ENCODE data around the gene ORMDL1. TPM values are rescaled to one million over a fixed set of nuclear protein-coding genes. Genes with fewer than 3 reads are reported as not detected.

The ORMDL1 gene
- total RNA-seq, 1 experiment from 2014 or later, result 38.4 TPM

GRCh38 chr2:189782221-189782671 lies 1.9 kb downstream of the ORMDL1 start (continued):
- TF ChIP-seq AR (CRISPR knock-in tag; IDR thresholded peaks at IDR 0.05), result no peak
- TF ChIP-seq ZNF425 (CRISPR knock-in tag; conservative IDR thresholded peaks at IDR 0.05), result no peak
- TF ChIP-seq ERG (CRISPR knock-in tag; IDR thresholded peaks at IDR 0.05), result no peak
- no peak for TF ChIP-seq GTF2I (CRISPR knock-in tag; conservative IDR thresholded peaks at IDR 0.05)
- no peak for TF ChIP-seq EMX1 (CRISPR knock-in tag; IDR thresholded peaks at IDR 0.05)
- TF ChIP-seq IRF2 (CRISPR knock-in tag; IDR thresholded peaks at IDR 0.05; ENCODE audit: borderline replicate concordance, low read depth), result no peak
- no peak for TF ChIP-seq PRRX2 (CRISPR knock-in tag; IDR thresholded peaks at IDR 0.05)
- no peak for TF ChIP-seq TP53 (CRISPR knock-in tag; IDR thresholded peaks at IDR 0.05)
- TF ChIP-seq OVOL2 (CRISPR knock-in tag; IDR thresholded peaks at IDR 0.05; ENCODE audit: borderline replicate concordance), result no peak
- TF ChIP-seq JAZF1 (CRISPR knock-in tag; IDR thresholded peaks at IDR 0.05), result no peak
- no peak for TF ChIP-seq CBFB (CRISPR knock-in tag; IDR thresholded peaks at IDR 0.05; ENCODE audit: low read depth)
- TF ChIP-seq ZNF138 (CRISPR knock-in tag; conservative IDR thresholded peaks at IDR 0.05), result no peak

- TF ChIP-seq PREB (CRISPR knock-in tag; IDR thresholded peaks at IDR 0.05; ENCODE audit: borderline replicate concordance), result no peak
- no peak for TF ChIP-seq TEAD1 (CRISPR knock-in tag; IDR thresholded peaks at IDR 0.05)
- no peak for TF ChIP-seq IRF2 (CRISPR knock-in tag; IDR thresholded peaks at IDR 0.05; ENCODE audit: borderline replicate concordance, low read depth)
- no peak for TF ChIP-seq ATF6 (CRISPR knock-in tag; IDR thresholded peaks at IDR 0.05)
- TF ChIP-seq CDX4 (CRISPR knock-in tag; IDR thresholded peaks at IDR 0.05; ENCODE audit: borderline replicate concordance), result no peak
- TF ChIP-seq FOXK1 (CRISPR knock-in tag; IDR thresholded peaks at IDR 0.05), result no peak
- no peak for TF ChIP-seq NFYB (CRISPR knock-in tag; conservative IDR thresholded peaks at IDR 0.05; ENCODE audit: low read depth)
- H3K27ac Mint-ChIP-seq, result no peak overlapping the region
- H3K4me3 Mint-ChIP-seq, result no peak overlapping the region
- no peaks in the 10 kb centered on the region for H3K27me3 Mint-ChIP-seq (ENCODE audit: low read depth)
- ChIA-PET POLR2A (interaction anchor here (1.0 kb wide), 1 partner anchor 10 kb away, joined by 3 read pairs; the partner anchor contains the start of gene OSGEPL1), CTCF (interaction anchor here (1.0 kb wide), 1 partner anchor 9 kb away, joined by 4 read pairs; the partner anchor contains the start of gene OSGEPL1)
- ATAC-seq (no peak), DNase-seq (ENCODE audit: low spot score) (no peak)
- H3K4me1 Mint-ChIP-seq, result no peaks in the 10 kb centered on the region
- H3K36me3 Mint-ChIP-seq, result peaks cover 44% of the 10 kb centered on the region
- no peaks in the 10 kb centered on the region for H3K9me3 Mint-ChIP-seq
Measured at GRCh38 chr2:189772212-189772611, 11.9 kb downstream of the ORMDL1 start.

Measured in WTC11 (cell line).